Measurements from ENCODE around the gene TMEM179. TPM values are rescaled to one million over a fixed set of nuclear protein-coding genes. Genes with fewer than 3 reads are reported as not detected.

The TMEM179 gene
- total RNA-seq, 1 experiment from 2014 or later = not detected

DNA sequence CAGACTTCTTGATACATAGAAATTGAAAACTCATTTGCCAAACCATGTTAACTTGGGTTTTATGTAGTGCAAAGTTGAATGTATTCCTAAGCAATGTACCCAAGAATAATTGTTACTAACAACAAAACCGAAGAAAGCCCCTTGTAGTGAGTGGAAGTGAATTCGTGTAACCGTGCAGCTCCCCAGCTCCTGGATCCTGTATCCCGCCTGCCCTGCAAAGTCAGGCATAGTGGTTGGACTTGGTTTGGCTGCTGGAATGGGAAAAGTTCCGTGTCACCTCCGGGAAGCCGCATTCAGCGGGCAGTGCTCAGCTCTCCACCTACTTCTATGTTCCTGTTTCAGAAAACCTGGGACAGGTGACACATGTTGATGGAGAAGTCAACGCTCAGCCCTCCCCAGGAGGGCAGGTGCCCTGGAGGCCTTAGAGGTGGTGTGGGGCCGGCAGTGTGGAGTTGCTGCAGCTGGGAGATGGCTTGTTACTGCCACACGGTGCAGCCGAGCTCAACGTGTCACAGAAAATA, 54.2 kb downstream of the TMEM179 start:
- H3F3A ChIP-seq (ENCODE audit: low read length, unreplicated experiment) = no peaks in the 10 kb centered on the region
- CTCF ChIA-PET = no interaction called here
- H4K20me1 ChIP-seq (ENCODE audit: low read length) = no peaks in the 10 kb centered on the region
- no peak for DNase-seq
- no peaks in the 10 kb centered on the region for H3K36me3 ChIP-seq (ENCODE audit: low read depth, low read length)
- H3K4me3 ChIP-seq (ENCODE audit: low read length) = no peak overlapping the region
- no peaks in the 10 kb centered on the region for H3K79me2 ChIP-seq (ENCODE audit: low read length)
- H3K9me3 ChIP-seq (ENCODE audit: low read length) = no peaks in the 10 kb centered on the region
- no peak overlapping the region for H3K9ac ChIP-seq (ENCODE audit: low read length)
- H3K4me1 ChIP-seq (ENCODE audit: insufficient read depth, low read length) = no peaks in the 10 kb centered on the region
- H3K4me2 ChIP-seq (ENCODE audit: low read length) = no peak overlapping the region
- POLR2A ChIA-PET (ENCODE audit: unreplicated experiment) = no interaction called here
- no TSS peak for BruUV-seq (replicated peaks)
- ATAC-seq = no peak
- H3K27me3 ChIP-seq (ENCODE audit: low read length) = peaks cover 88% of the 10 kb centered on the region
- intact Hi-C loops (cut with micrococcal nuclease) = no loop called here
- H3K9me2 ChIP-seq (replicated peaks; ENCODE audit: low read length) = no peaks in the 10 kb centered on the region
- H3K27ac ChIP-seq (ENCODE audit: low read length) = no peak overlapping the region
- no peak for TF ChIP-seq EZH2phosphoT487 (IDR thresholded peaks at IDR 0.05; ENCODE audit: borderline replicate concordance, low read length)
- TF ChIP-seq, protein P1, sequence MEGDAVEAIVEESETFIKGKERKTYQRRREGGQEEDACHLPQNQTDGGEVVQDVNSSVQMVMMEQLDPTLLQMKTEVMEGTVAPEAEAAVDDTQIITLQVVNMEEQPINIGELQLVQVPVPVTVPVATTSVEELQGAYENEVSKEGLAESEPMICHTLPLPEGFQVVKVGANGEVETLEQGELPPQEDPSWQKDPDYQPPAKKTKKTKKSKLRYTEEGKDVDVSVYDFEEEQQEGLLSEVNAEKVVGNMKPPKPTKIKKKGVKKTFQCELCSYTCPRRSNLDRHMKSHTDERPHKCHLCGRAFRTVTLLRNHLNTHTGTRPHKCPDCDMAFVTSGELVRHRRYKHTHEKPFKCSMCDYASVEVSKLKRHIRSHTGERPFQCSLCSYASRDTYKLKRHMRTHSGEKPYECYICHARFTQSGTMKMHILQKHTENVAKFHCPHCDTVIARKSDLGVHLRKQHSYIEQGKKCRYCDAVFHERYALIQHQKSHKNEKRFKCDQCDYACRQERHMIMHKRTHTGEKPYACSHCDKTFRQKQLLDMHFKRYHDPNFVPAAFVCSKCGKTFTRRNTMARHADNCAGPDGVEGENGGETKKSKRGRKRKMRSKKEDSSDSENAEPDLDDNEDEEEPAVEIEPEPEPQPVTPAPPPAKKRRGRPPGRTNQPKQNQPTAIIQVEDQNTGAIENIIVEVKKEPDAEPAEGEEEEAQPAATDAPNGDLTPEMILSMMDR (conservative IDR thresholded peaks at IDR 0.05; ENCODE audit: low read depth, low read length) = no peak
- TF ChIP-seq EZH2 (IDR thresholded peaks at IDR 0.05; ENCODE audit: low read length, unreplicated experiment) = no peak
- H2AFZ ChIP-seq (ENCODE audit: low read length) = no peak overlapping the region

DNA sequence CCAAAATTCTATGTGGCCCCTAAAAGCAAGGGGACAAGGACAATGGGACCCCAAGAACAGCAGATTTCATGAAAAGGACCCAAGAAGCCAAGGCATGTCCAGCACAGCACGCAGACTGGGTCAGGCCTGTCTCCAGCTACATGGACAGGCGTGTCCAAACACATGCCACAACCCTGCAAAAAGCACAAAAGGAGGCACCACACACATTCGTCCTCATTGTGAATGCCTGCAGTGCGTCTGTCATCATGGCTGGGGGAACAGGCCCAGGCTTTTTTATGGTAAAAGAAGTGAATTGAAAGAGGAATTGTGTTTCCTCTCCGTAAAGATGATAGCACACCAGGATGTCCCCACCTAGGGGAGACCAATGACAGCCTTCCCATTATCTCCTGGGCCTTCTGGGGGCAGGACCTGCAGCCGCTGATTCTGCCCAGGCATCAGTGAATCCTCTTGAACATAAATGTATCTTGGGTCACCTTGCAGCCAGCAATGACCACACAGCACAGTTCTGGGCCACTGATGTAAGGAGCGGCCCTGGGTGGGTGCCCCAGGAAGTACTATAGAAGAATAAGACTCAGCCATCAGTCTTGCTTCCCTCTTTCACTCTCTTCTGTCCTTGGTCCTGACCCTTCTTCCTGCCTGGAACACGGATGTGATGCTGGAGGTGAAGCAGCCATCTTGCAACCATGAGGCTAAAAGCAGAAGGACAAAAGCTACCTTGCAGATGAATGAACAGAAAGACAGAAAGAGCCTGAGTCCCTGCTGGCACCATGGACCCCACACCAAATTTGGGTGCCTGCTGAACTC, 54.8 kb downstream of the TMEM179 start:
- Histone ChIP-seq H3K9me3 (ENCODE audit: low read length) (no peaks in the 10 kb centered on the region), H3K36me3 (ENCODE audit: low read depth, low read length) (no peaks in the 10 kb centered on the region), H3K27ac (ENCODE audit: low read length) (no peak overlapping the region), H3K9me2 (replicated peaks; ENCODE audit: low read length) (no peaks in the 10 kb centered on the region), H3K4me2 (ENCODE audit: low read length) (no peak overlapping the region), H3K4me1 (ENCODE audit: insufficient read depth, low read length) (no peaks in the 10 kb centered on the region), H3K4me3 (ENCODE audit: low read length) (no peak overlapping the region), H3K79me2 (ENCODE audit: low read length) (no peaks in the 10 kb centered on the region), H3F3A (ENCODE audit: low read length, unreplicated experiment) (no peaks in the 10 kb centered on the region), H3K9ac (ENCODE audit: low read length) (no peak overlapping the region), H2AFZ (ENCODE audit: low read length) (no peak overlapping the region), H4K20me1 (ENCODE audit: low read length) (no peaks in the 10 kb centered on the region), H3K27me3 (ENCODE audit: low read length) (peaks cover 88% of the 10 kb centered on the region)
- TF ChIP-seq EZH2 (IDR thresholded peaks at IDR 0.05; ENCODE audit: low read length, unreplicated experiment) = no peak
- TF ChIP-seq, protein P1 (conservative IDR thresholded peaks at IDR 0.05; ENCODE audit: low read depth, low read length) = no peak
- no peak for TF ChIP-seq EZH2phosphoT487 (IDR thresholded peaks at IDR 0.05; ENCODE audit: borderline replicate concordance, low read length)
- DNase-seq = no peak
- POLR2A ChIA-PET (ENCODE audit: unreplicated experiment) = no interaction called here
- no TSS peak for BruUV-seq (replicated peaks)
- no peak for ATAC-seq
- CTCF ChIA-PET = no interaction called here
- intact Hi-C loops (cut with micrococcal nuclease) = no loop called here
